ENCODE data around the gene LIMK1. TPM values are rescaled to one million over a fixed set of nuclear protein-coding genes. Genes with fewer than 3 reads are reported as not detected.

LIMK1 gene
- total RNA-seq, 1 experiment from 2014 or later, result 63.8 TPM

- Histone ChIP-seq H2AFZ (ENCODE audit: low read length) (no peak overlapping the region), H3K4me2 (ENCODE audit: insufficient read depth, insufficient read length, low read length) (no peak overlapping the region), H3K56ac (ENCODE audit: insufficient read length, low read depth, low read length) (no peak overlapping the region), H2BK120ac (ENCODE audit: low read depth, low read length, poor library complexity, severe bottlenecking) (no peak overlapping the region), H4K8ac (replicated peaks; ENCODE audit: insufficient read length, low read depth, low read length) (no peak overlapping the region), H3K23ac (ENCODE audit: insufficient read length, low read depth, low read length) (no peak overlapping the region), H2BK15ac (ENCODE audit: low read depth, low read length) (no peak overlapping the region), H3K14ac (ENCODE audit: insufficient read depth, low read length) (no peak overlapping the region), H2BK12ac (ENCODE audit: insufficient read length, low read depth, low read length) (no peak overlapping the region), H3K27ac (ENCODE audit: insufficient read length, low read depth, low read length) (no peak overlapping the region), H2BK20ac (ENCODE audit: low read depth, low read length, poor library complexity, severe bottlenecking) (no peak overlapping the region), H3K23me2 (ENCODE audit: insufficient read length, low read depth, low read length, poor library complexity, severe bottlenecking) (no peaks in the 10 kb centered on the region), H3K27me3 (ENCODE audit: insufficient read depth, low read length) (no peaks in the 10 kb centered on the region), H3K18ac (ENCODE audit: insufficient read length, low read depth, low read length) (no peak overlapping the region), H3K9ac (ENCODE audit: extremely low read depth, insufficient read length, low read length) (no peak overlapping the region), H3T11ph (ENCODE audit: low read length) (no peak overlapping the region), H3K9me3 (ENCODE audit: control insufficient read depth, low read depth, low read length) (no peaks in the 10 kb centered on the region), H3K4me1 (ENCODE audit: insufficient read depth, low read length) (no peaks in the 10 kb centered on the region), H2AK5ac (ENCODE audit: insufficient read length, low read length) (no peak overlapping the region), H3K79me1 (ENCODE audit: insufficient read depth, low read depth, low read length, poor library complexity, severe bottlenecking) (no peaks in the 10 kb centered on the region), H4K91ac (ENCODE audit: insufficient read length, low read depth, low read length) (no peak overlapping the region), H2BK5ac (ENCODE audit: insufficient read length, low read length) (no peak overlapping the region), H4K5ac (ENCODE audit: insufficient read length, low read depth, low read length) (no peak overlapping the region), H3K79me2 (ENCODE audit: insufficient read depth, low read length) (no peaks in the 10 kb centered on the region), H4K20me1 (ENCODE audit: control insufficient read depth, insufficient read depth, insufficient read length) (no peaks in the 10 kb centered on the region), H3K4ac (ENCODE audit: low read depth, low read length) (no peak overlapping the region)
- H3K36me3 Mint-ChIP-seq (ENCODE audit: insufficient read depth in 1 of 3, low read depth in 3 of 3), result no peaks in the 10 kb centered on the region
- WGBS (ENCODE audit: extremely low coverage, insufficient read length, low lambda C conversion rate), result no CpG with 5 or more reads among the region's 9 CpGs
- H3K9me3 Mint-ChIP-seq, result no peaks in the 10 kb centered on the region
- TF ChIP-seq CTCF (conservative IDR thresholded peaks at IDR 0.05), result no peak
- no peak overlapping the region for H3K27ac Mint-ChIP-seq
- H3K4me1 Mint-ChIP-seq, result peaks cover 0 to 7% of the 10 kb centered on the region in 2 experiments; a peak in 2 of 4 replicates
- no peaks in the 10 kb centered on the region for H3K27me3 Mint-ChIP-seq (ENCODE audit: low read depth)
- H3K4me3 Mint-ChIP-seq, result no peak overlapping the region
- no peak for DNase-seq
Observed at GRCh38 chr7:74157605-74158004, 74.0 kb downstream of the LIMK1 start.
